Lung (tissue), 12 donors: ENCODE data around the gene FBN3. TPM values are rescaled to one million over a fixed set of nuclear protein-coding genes. Genes with fewer than 3 reads are reported as not detected.
A peak's percentile ranks its signal among the peaks of the same experiment; 100 is the strongest.
"Not testable (repeated sequence)": the region's sequence is repeated elsewhere in the genome, so short reads cannot be mapped to it uniquely, and the experiment has no call there.

Source experiments
- ATAC-seq: fragments of 200-7000 bp; cut with Tn5 transposase; one replicate; pipeline ENCODE4 v1.9.1; 2020; ENCODE audit warnings: moderate number of reproducible peaks; ENCODE audit not compliant: insufficient read depth, low FRiP score
- DNase-seq, 3 donors: peaks; one replicate each; pipeline ENCODE4 v3.0.0-alpha.2; 2013 to 2017
- H3K27ac ChIP-seq, 2 donors: one replicate each; pipeline ENCODE4 v1.5.1; 2013; ENCODE audit warnings: mild to moderate bottlenecking in 2 of 2, moderate library complexity in 2 of 2, control low read depth in 1 of 2, inconsistent platforms in 1 of 2, low read depth in 1 of 2, low read length in 1 of 2
- H3K27me3 ChIP-seq, 3 donors: one replicate each; pipeline ENCODE4 v1.5.1; 2013; ENCODE audit warnings: low read length in 2 of 3; ENCODE audit not compliant: control insufficient read depth in 3 of 3, insufficient read depth in 3 of 3
- H3K36me3 ChIP-seq, 4 donors: one replicate each; pipeline ENCODE4 v1.5.1; 2013; ENCODE audit warnings: low read length in 4 of 4, mild to moderate bottlenecking in 1 of 4, moderate library complexity in 1 of 4; ENCODE audit not compliant: control insufficient read depth in 4 of 4, insufficient read depth in 4 of 4
- H3K4me1 ChIP-seq, 5 donors: one replicate each; pipeline ENCODE4 v1.5.1; 2013; ENCODE audit warnings: low read length in 5 of 5, mild to moderate bottlenecking in 2 of 5, moderate library complexity in 1 of 5; ENCODE audit not compliant: control insufficient read depth in 5 of 5, insufficient read depth in 5 of 5
- H3K4me3 ChIP-seq: one replicate; pipeline ENCODE4 v1.5.1; 2013; ENCODE audit warnings: mild to moderate bottlenecking, control low read depth, moderate library complexity
- H3K9ac ChIP-seq, 2 donors: one replicate each; pipeline ENCODE4 v1.5.1; 2013; ENCODE audit warnings: low read length in 2 of 2, control low read depth in 1 of 2; ENCODE audit not compliant: insufficient read depth in 1 of 2
- H3K9me3 ChIP-seq, 4 donors: one replicate each; pipeline ENCODE4 v1.5.1; 2013; ENCODE audit warnings: low read length in 3 of 4, mild to moderate bottlenecking in 1 of 4, moderate library complexity in 1 of 4; ENCODE audit not compliant: control insufficient read depth in 4 of 4, insufficient read depth in 3 of 4
- CTCF ChIP-seq: IDR thresholded peaks from 2 replicates; pipeline ENCODE4 v1.5.1; 2012; ENCODE audit warnings: mild to moderate bottlenecking; ENCODE audit errors: control extremely low read depth, extremely low read depth
- WGBS, 2 donors: extraction: QIAGEN DNeasy Blood & Tissue Kit; methylation state at CpG; one replicate each; pipeline ENCODE4 v1.1.7; 2013; 5-methylcytosine and 5-hydroxymethylcytosine counted together
- polyA plus RNA-seq, 2 donors: library from polyadenylated mRNA; stranded (reverse); fragments of 200-250 nt; gene quantifications; one replicate each; pipeline ENCODE4 v1.2.1, GENCODE V29; 2013
- total RNA-seq, 2 donors: library from RNA; depleted of rRNA in 1 of 2; stranded (reverse); fragments of >200 nt in 1 of 2; gene quantifications; one replicate each; pipeline ENCODE4 v1.2.1, GENCODE V29; 2014 to 2021
- donor health status: control.
- donor health status: control.
- donor health status: Bipolar disorder and iron deficiency.
- donor health status: healthy.
- donor health status: DM: yes; HTN: yes; CAD: no.

Gene FBN3
- total and polyA plus RNA-seq, 4 donors: 0.32 to 26.4 (median 2.1) TPM

GRCh38 chr19:8036434-8037099, 112.8 kb downstream of the FBN3 start:
- no peaks in the 10 kb centered on the region for H3K36me3 ChIP-seq
- H3K4me1 ChIP-seq: peaks cover 0 to 7% (median 0%) of the 10 kb centered on the region in 5 donors
- no peak overlapping the region for H3K4me3 ChIP-seq
- 69 to 82% methylated on average over 7 of the region's 7 CpGs for WGBS, 2 donors
- DNase-seq (peak in 1 of 3 donors; percentile 6), ATAC-seq (no peak)
- H3K9ac ChIP-seq: no peak overlapping the region
- H3K27ac ChIP-seq: no peak overlapping the region
- H3K9me3 ChIP-seq: no peaks in the 10 kb centered on the region
- no peak for TF ChIP-seq CTCF
- no peaks in the 10 kb centered on the region for H3K27me3 ChIP-seq

GRCh38 chr19:8034178-8034525, 115.2 kb downstream of the FBN3 start:
- Histone ChIP-seq H3K4me1 (peaks cover 0 to 7% (median 0%) of the 10 kb centered on the region in 5 donors), H3K36me3 (no peaks in the 10 kb centered on the region), H3K4me3 (no peak overlapping the region), H3K9ac (no peak overlapping the region), H3K9me3 (no peaks in the 10 kb centered on the region), H3K27ac (no peak overlapping the region), H3K27me3 (no peaks in the 10 kb centered on the region)
- 87 to 88% methylated on average over 6 of the region's 6 CpGs for WGBS, 2 donors
- DNase-seq (peak in 2 of 3 donors; percentile 8 to 48), ATAC-seq (no peak)
- no peak for TF ChIP-seq CTCF

- not testable (repeated sequence) for ATAC-seq, H3K27ac ChIP-seq, H3K27me3 ChIP-seq, H3K9me3 ChIP-seq, H3K4me3 ChIP-seq, H3K36me3 ChIP-seq
- peak overlapping the region in 1 of 2 donors; percentile 37 for H3K9ac ChIP-seq
- H3K4me1 ChIP-seq: peaks cover 0 to 12% (median 0%) of the 10 kb centered on the region in 5 donors
- peak; percentile 26 to 53 (median 31) for DNase-seq
- 52 to 63% methylated on average over 22 of the region's 22 CpGs for WGBS, 2 donors
Measured at GRCh38 chr19:8033287-8034177, 115.9 kb downstream of the FBN3 start.

GRCh38 chr19:8030960-8031359, 118.4 kb downstream of the FBN3 start:
- Histone ChIP-seq H3K9ac (no peak overlapping the region), H3K9me3 (no peaks in the 10 kb centered on the region), H3K27me3 (no peaks in the 10 kb centered on the region), H3K4me1 (peaks cover 0 to 12% (median 0%) of the 10 kb centered on the region in 5 donors), H3K36me3 (no peaks in the 10 kb centered on the region), H3K27ac (no peak overlapping the region), H3K4me3 (no peak overlapping the region)
- DNase-seq (no peak), ATAC-seq (no peak)
- WGBS, 2 donors: 83 to 88% methylated on average over 8 of the region's 8 CpGs
- TF ChIP-seq CTCF: no peak
